Left ventricle myocardium superior (tissue), 1 donor: ENCODE data around the gene CD2BP2. TPM values are rescaled to one million over a fixed set of nuclear protein-coding genes. Genes with fewer than 3 reads are reported as not detected.
"Not testable (repeated sequence)": the region's sequence is repeated elsewhere in the genome, so short reads cannot be mapped to it uniquely, and the experiment has no call there.

Source experiments
- ATAC-seq: fragments of 200-7000 bp; cut with Tn5 transposase; one replicate; pipeline ENCODE4 v1.9.1; 2020; ENCODE audit warnings: mild to moderate bottlenecking, moderate library complexity
- DNase-seq: peaks from one replicate; pipeline ENCODE4 v3.0.0-alpha.2; 2020
- intact Hi-C: fragments of 100-400 bp; cut with micrococcal nuclease; formaldehyde crosslinking; loops from one replicate; pipeline ENCODE4 v1.11.0; 2022
- total RNA-seq: library from RNA; stranded (reverse); fragmentation: NEBNext Ultra II Directional; extraction: Animal tissue kit (Norgen Biotek cat#: 25700); gene quantifications from one replicate; pipeline ENCODE4 v1.2.1, GENCODE V29; 2021
- donor health status: DM: no; HTN: yes; CAD: no; lungs with severe emphysema.

Gene CD2BP2
- total RNA-seq, 1 donor from 2014 or later: 29.3 TPM

DNA sequence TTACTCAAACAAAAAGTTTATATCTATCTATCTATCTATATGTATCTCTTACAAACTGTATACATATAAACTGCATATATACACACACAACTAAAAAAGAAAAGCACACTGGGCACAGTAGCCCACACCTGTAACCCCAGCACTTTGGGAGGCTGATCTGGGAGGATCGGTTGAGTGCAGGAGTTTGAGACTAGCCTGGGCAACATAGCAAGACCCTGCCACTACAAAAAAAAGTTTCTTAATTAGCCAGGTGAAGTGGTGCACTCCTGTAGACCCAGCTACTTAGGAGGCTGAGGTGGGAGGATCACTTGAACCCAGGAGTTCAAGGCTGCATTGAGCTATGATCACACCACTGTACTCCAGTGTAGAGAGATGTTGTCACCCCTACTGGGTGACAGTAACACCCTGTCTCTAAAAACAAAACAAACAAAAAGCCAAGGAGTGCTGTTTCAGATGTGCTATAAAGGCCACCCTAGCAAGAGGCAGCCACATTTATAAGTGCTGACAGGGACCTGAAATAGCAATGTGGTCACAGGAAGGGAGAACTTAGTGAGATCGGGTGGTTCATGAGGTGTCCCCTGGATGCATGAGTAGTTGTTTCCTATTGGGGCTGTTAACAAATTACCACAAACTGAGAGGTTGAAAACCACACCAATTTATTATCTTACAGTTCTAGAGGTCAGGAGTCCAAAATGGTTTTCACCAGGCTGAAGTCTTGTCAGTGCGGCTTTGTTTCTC, 4.8 kb downstream of the CD2BP2 start:
- ATAC-seq: no peak
- no peak for DNase-seq
- intact Hi-C loops: no loop called here

DNA sequence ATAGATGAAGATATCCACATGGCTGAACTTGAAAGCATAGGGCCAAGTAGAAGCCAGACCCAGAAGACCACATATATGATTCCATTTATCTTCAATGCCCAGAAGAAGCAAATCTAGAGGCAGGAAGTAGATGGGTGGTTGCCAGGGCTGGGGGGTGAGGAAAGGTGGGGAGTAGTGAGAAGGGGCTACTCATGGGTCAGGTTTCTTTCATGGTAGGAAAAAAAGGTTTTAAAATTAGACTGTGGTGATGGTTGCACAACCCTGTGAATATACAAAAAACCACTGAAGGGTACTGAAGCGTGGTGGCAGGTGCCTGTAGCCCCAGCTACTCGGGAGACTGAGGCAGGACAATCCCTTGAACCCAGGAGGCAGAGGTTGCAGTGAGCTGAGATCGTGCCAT, 5.4 kb downstream of the CD2BP2 start:
- DNase-seq: no peak
- no peak for ATAC-seq
- intact Hi-C loops: no loop called here

DNA sequence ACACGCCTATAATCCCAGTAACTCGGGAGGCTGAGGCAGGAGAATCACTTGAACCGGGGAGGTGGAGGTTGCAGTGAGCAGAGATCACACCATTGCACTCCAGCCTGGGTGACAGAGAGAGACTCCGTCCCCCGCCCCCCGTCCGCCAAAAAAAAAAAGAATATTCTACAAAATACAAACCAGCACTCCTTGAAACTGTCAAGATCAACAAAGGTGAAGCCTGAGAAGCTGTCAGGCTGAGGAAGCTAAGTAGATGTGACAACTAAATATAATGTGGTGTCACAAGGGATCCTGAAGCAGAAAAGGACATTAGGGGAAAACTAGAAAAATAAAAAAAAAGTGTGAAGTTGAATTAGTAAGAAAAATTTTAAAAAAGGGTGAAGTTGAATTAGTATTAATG, 6.2 kb downstream of the CD2BP2 start:
- intact Hi-C loops: no loop called here
- DNase-seq: no peak
- ATAC-seq: no peak

DNA sequence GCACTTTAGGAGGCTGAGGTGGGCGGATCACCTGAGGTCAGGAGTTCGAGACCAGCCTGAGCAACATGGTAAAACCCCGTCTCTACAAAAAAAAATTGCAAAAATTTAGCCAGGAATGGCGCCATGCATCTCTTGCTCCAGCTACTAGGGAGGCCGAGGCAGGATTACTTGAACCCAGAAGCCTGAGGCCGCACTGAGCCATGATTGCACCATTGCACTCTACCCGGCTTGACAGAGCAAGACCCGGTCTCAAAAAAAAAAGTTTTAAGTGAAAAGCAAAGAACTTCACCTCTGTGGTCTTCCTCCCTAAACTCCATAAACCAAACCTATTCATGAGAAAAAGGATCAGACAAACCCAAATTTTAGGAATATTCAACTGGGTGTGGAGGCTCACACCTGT, 7.0 kb downstream of the CD2BP2 start:
- DNase-seq (no peak), ATAC-seq (no peak)
- intact Hi-C loops: no loop called here

DNA sequence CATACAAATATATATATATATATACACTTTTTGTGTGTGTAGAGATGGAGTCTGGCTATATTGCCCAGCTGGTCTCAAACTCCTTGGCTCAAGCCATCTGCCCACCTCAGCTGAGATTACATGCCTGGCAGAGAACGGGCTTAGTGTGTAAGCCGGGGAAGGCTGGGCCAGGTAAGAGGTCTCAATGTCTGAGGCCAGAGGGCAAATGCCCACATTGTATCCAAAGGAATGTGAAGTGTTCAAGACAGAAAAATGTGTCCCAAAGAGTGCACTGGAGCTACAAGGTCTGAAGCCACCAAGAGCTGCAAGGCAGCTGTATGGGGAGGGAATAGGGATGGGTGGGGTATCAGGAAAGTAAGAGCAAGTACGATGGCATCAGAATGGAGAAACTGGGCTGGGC, 8.8 kb downstream of the CD2BP2 start:
- DNase-seq: no peak
- no peak for ATAC-seq
- intact Hi-C loops: no loop called here

DNA sequence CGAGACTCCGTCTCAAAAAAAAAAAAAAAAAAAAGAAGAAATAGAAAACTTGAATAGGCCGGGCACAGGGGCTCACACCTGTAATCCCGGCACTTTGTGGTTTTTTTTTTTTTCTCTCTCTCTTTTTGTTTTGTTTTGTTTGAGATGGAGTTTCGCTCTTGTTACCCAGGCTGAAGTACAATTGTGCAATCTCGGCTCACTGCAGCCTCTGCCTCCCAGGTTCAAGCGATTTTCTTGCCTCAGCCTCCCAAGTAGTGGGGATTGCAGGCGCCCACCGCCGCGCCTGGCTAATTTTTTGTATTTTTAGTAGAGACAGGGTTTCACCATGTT, 11.7 kb downstream of the CD2BP2 start:
- ATAC-seq, intact Hi-C loops, DNase-seq: not testable (repeated sequence)

DNA sequence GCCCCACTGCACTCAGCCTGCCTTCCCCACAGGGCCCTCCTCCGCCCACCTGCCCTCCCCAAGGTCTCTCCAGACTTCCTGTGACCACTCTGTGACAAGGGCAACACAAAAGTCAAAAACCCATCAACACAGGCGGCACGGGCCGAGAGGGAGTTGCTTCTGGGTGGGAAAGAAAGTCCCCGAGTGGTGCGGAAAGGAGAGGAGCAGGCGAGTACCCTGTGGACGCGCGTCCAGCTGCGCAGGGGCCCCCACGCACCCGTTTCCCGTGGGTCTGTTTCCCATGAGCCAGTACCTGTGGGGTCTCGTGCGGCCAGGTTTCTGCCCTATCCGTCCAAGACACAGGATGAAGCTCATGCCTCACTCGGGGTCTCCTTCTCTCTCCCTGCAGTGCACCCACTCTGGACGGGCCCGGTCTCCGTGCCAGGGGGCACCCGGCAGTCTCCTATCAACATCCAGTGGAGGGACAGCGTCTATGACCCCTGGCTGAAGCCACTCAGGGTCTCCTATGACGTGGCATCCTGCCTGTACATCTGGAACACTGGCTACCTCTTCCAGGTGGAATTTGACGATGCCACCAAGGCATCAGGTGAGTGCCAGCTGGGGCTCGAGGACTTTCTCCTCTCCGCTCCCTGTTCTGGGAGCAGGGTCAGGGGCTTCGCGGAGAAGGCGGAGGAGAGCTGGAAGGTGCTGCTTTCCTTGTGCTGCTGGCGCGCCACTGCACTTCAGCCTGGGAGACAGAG, 12.2 kb downstream of the CD2BP2 start:
- intact Hi-C loops: no loop called here
- DNase-seq: no peak
- ATAC-seq: no peak

DNA sequence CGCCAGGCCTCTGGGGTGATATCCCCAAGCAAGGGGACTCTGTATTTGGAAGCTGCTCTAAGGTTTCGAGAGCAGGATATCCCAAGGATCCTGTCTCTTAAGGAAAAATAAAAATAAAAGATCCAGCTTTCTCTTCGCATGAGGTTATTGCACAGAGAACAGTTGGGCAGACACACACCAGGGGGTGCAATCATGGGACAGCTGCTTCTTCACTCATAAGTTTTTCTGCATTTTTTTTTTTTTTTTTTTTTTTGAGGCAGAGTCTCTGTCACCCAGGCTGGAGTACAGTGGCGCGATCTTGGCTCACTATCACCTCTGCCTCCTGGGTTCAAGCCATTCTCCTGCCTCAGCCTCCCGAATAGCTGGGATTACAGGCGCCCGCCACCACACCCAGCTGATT, 13.1 kb downstream of the CD2BP2 start:
- DNase-seq, intact Hi-C loops, ATAC-seq: not testable (repeated sequence)

DNA sequence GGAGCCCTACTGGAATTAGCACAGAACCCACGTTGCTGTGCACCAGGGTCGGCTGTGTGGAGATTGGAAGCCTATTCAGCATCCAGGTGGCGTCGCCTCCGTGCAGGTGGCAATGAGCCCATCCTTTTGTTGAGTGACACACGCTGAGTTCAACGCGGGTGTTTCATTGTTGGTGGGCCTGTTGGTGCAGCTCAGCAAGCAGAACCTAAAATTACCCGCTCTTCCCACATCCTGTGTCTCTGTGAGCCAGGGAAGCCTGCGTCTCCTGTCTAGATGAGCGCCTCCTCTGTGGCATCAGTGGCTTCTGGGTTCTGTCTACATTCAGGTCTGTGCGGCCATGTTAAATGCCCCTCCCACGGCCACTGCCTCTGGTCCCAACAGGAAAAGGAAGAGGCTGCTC, 14.5 kb downstream of the CD2BP2 start:
- intact Hi-C loops: no loop called here
- ATAC-seq: no peak
- DNase-seq: no peak

DNA sequence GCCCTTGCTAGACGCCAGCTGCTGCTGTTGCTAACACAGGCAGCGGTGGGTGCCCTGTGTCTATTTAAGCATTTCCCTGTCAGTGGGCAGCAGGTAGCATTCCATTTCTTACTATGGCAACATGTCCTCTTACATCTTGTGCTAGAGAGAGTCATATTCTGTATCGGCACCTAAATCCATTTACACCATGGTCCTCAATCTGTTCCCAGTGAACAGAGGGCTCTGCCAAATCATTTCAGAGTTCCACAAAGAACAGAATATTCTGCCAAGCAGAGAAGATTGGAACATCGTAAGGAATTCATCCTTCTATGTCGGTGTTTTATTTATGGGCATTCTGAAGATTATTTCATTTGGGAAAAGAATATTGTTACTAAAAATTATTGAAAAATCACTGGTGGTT, 16.4 kb downstream of the CD2BP2 start:
- intact Hi-C loops, ATAC-seq, DNase-seq: not testable (repeated sequence)

DNA sequence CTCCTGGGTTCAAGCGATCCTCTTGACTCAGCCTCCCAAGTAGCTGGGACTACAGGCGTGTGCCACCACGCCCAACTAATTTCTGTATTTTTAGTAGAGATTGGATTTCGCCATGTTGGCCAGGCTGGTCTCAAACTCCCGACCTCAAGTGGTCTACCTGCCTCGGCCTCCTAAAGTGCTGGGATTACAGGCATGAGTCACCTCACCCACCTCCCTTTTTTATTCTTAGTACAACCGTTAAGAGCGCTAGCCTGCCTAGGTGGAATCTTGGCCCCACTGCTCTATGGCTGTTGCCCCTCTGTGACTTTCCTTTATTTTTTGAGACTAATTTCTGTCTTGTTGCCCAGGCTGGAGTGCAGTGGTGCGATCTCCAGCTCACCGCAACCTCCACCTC, 17.1 kb downstream of the CD2BP2 start:
- ATAC-seq, intact Hi-C loops, DNase-seq: not testable (repeated sequence)

DNA sequence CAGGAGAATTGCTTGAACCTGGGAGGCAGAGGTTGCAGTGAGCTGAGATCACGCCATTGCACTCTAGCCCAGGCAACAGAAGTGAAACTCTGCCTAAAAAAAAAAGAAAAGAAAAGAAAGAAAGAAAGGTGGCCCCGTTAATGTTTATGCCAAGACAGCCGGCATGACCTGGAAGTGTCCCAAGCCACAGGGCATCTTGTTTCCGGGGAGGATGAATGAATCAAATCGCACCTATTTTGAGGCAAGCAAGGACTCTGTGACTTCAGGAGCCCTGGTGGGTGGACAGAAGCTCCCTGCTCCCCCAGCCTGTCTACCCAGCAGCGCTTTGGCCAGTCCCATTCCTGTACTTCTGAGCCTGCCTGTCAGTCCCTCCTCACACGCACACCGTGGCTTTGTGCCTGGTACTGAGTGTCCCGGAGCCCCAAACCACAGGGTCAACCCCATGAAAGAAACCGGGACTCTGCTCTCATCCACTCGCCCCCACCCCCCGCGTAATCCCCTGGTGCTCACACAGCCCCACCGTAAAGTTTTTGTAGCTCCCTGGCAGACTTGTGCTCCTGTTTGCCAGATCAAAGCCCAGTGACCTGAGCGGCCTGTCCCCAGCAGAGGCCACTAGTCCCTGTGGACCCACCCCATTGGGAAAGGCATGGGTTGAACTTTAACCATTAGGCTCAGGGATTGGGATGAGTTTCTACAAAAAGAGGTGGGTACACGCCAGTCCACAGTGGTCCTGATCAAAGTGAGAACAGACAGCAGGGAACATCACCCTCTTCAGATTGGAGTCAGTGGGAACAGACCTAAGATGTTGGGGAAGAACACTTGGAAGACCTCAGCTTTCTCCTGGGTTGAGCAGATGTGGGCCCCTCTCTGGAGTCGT, 19.3 kb downstream of the CD2BP2 start:
- intact Hi-C loops: no loop called here
- ATAC-seq (peak; percentile 11), DNase-seq (no peak)

DNA sequence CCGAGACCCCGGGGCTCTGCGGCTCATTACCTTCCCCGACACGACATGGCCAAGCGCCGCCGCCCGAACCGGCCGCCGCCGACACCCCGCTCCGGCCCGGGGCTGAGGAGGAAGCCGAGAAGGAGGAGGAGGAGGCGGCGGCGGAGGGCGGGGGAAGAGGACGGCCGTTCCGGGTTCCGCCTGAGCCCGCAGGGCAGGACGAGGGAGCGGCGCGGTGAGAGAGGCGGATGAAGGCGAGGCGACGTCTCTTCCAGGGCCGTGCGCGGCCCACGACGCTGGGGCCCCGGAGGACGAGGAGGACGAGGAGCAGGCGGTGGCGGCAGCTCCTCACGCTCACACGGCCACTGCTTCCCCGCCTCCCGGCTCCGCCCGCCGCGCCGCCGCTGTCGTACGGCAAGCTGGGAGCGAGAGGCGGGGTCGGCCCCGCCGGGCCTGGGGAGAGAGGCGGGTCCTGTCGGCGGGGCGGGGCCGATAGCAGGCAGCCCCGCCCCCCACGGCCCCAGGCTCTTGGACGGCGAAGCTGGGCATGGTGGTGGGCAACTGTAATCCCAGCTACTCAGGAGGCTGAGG, 20.0 kb downstream of the CD2BP2 start:
- ATAC-seq: peak; percentile 95
- peak; percentile 95 for DNase-seq
- intact Hi-C loops: not testable (repeated sequence)

DNA sequence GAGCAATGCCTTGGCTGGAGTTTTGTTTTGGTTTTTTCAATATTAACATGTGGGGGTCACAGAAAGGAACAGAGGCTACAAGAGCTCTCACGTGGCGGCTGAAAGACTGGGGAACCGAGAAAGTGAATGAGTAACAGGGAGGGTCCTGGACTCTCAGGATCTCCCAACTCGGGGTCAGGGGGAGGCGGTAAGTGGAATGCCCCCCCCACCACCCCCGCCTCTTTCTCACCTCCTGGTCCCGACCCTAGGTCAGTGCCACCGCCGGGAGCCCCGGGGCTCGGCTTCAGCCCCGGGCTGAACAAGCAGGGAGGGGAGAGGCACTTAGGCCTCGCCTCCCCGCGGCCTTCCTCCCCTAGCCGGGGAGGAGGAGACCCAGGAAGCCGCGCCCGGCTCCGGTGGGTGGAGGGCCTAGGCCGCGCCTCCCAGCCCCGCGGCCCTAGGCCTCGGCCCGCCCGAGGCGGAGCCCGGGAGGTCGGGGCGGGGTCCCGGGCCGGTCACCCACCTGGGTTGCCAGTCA, 20.6 kb downstream of the CD2BP2 start:
- intact Hi-C loops: not testable (repeated sequence)
- peak; percentile 97 for ATAC-seq
- peak; percentile 91 for DNase-seq

DNA sequence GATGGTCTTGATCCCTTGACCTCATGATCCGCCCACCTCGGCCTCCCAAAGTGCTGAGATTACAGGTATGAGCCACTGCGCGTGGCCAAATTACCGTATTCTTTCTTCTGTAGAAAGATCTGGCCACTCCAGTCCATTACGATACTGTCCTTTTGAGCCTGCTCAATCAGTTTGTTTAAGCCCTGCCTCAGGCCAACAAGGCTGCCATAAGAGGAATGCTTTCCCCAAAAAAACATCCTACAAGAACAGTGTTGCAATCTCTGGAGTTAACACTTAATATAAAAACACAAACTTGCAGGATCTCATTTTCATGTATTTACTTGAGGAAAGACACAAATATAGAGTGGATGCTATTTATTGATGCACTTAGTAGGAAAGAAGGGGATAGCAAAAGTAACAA, 30.9 kb downstream of the CD2BP2 start:
- DNase-seq, intact Hi-C loops, ATAC-seq: not testable (repeated sequence)

DNA sequence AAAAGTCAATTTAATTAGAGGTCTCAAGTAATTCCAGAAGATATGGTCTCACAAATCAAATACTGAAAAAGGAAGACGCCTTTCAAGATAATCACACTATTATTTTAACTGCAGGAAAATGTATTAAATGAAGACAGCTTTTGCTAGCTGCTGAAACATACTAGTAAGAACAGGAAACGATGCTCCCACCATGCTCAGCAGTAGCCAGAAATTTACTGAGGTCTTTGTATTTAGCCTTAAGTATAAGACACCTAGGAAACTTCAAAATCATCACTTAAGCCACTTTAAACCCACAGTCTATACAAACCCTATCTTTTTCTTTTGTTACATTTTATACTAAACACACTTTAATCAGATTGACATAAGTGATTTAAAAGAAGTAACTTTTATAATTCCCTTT, 36.5 kb downstream of the CD2BP2 start:
- DNase-seq, intact Hi-C loops, ATAC-seq: not testable (repeated sequence)

DNA sequence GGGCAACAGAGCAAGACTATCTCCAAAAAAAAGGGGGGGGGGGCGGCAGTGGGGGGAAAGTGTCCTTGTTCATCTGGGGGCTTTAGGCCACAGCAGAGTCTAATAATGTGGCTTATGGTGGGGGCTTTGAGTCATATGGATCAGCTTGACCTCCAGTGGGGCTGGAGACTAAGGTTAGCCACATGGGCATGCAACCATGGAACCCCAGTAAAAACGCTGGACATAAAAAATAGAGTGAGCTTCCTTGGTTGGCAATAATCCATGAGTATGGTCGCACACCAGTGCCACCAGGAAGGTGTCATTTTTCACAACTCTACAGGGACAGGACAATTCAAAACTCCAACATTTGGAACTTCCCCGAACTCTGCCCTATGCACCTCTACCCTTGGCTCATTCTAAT, 44.2 kb downstream of the CD2BP2 start:
- intact Hi-C loops, ATAC-seq, DNase-seq: not testable (repeated sequence)

DNA sequence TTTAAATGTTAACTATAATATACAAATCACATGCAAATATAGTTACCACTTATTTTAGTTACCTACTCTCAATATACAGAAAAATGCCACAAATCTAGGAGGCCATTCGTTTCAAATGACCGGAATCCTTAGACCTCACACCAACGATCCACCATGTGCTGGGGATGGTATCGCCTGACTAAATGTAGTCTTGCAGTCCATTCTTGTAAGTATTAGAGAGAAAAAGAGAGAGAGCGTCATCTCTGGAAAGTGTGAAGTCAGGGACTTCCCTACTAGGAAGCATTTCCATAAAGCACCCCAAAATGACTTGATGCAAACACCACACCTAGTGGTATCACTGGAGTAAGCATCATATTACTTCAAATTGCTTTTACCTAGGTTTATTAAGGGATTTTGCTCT, 45.9 kb downstream of the CD2BP2 start:
- DNase-seq, intact Hi-C loops, ATAC-seq: not testable (repeated sequence)
